RWPE2 (cell line): ENCODE data around the gene SPAG16.

Experiments
- ATAC-seq: fragments of 200-7000 bp; cut with Tn5 transposase; 3 replicates; pipeline ENCODE4 v1.9.1; 2021; ENCODE audit warnings: low read depth
- DNase-seq: peaks from one replicate; pipeline ENCODE4 v3.0.0-alpha.2; 2020; ENCODE audit warnings: low spot score
- H3K27ac ChIP-seq: fragments of 450-650 bp; 2 replicates; pipeline ENCODE4 v1.5.1; 2017; ENCODE audit warnings: mild to moderate bottlenecking; ENCODE audit not compliant: poor library complexity, severe bottlenecking
- H3K27me3 ChIP-seq: fragments of 250-450 bp; sonication (Bioruptor Pico); 2 replicates; pipeline ENCODE4 v1.5.1; 2021; ENCODE audit warnings: mild to moderate bottlenecking, moderate library complexity; ENCODE audit not compliant: insufficient read depth, poor library complexity, severe bottlenecking
- H3K36me3 ChIP-seq: fragments of 250-450 bp; sonication (Bioruptor Pico); 2 replicates; pipeline ENCODE4 v1.5.1; 2020; ENCODE audit warnings: low read depth, mild to moderate bottlenecking, moderate library complexity
- H3K4me1 ChIP-seq: fragments of 250-450 bp; sonication (Bioruptor Pico); 2 replicates; pipeline ENCODE4 v1.5.1; 2021; ENCODE audit warnings: mild to moderate bottlenecking, moderate library complexity; ENCODE audit not compliant: insufficient read depth, poor library complexity, severe bottlenecking
- H3K4me3 ChIP-seq: fragments of 250-450 bp; sonication (Bioruptor Pico); 2 replicates; pipeline ENCODE4 v1.5.1; 2021; ENCODE audit warnings: mild to moderate bottlenecking, moderate library complexity; ENCODE audit not compliant: severe bottlenecking
- H3K9me3 ChIP-seq: fragments of 250-450 bp; sonication (Bioruptor Pico); 2 replicates; pipeline ENCODE4 v1.5.1; 2021; ENCODE audit warnings: mild to moderate bottlenecking, moderate library complexity; ENCODE audit not compliant: severe bottlenecking
- CTCF ChIP-seq: fragments of 450-650 bp; IDR thresholded peaks from one replicate; pipeline ENCODE4 v1.5.1; 2017; ENCODE audit warnings: mild to moderate bottlenecking, moderate library complexity; ENCODE audit not compliant: poor library complexity, severe bottlenecking

SPAG16 gene

GRCh38 chr2:214201892-214202291, 917.6 kb downstream of the SPAG16 start:
- H3K4me3 ChIP-seq, result no peak overlapping the region
- no peaks in the 10 kb centered on the region for H3K4me1 ChIP-seq
- no peak for DNase-seq
- no peaks in the 10 kb centered on the region for H3K9me3 ChIP-seq
- no peak overlapping the region for H3K27ac ChIP-seq
- TF ChIP-seq CTCF, result no peak
- H3K27me3 ChIP-seq, result no peaks in the 10 kb centered on the region
- ATAC-seq, result no peak
- no peaks in the 10 kb centered on the region for H3K36me3 ChIP-seq

GRCh38 chr2:214203214-214203613, 919.0 kb downstream of the SPAG16 start:
- DNase-seq, result no peak
- ATAC-seq, result no peak
- TF ChIP-seq CTCF, result no peak

DNA sequence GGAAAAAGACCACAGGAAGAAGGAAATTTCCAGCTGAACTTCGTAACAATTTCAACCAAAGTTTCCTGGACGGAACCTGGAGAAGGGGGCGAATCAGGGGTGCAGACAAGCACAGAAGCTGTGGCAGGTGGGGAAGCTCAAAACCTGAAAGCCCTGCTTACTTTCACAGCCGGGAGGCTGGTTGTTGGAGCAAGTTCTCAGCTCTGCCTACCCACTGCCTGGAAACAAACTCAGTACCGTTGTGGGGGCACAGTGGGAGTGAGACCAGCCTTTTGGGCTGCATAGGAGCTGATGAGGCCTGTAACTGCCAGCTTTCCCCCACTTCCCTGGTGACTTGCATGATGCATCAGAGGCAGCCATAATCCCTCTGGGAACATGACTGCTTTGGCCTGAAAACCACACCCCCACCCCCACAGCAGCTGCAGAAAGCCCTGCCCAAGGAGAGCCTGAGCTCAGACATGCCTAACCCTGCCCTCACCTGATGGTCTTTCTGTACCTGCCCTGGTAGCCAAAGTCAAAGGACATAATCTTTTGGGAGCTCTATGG, 919.6 kb downstream of the SPAG16 start:
- no peaks in the 10 kb centered on the region for H3K36me3 ChIP-seq
- no peaks in the 10 kb centered on the region for H3K27me3 ChIP-seq
- H3K4me1 ChIP-seq, result no peaks in the 10 kb centered on the region
- TF ChIP-seq CTCF, result no peak
- H3K4me3 ChIP-seq, result no peak overlapping the region
- H3K27ac ChIP-seq, result no peak overlapping the region
- no peaks in the 10 kb centered on the region for H3K9me3 ChIP-seq
- DNase-seq (peak; percentile 42), ATAC-seq (peak; percentile 46; the same call in 2 of the 3 replicates)

More at GRCh38 chr2:214203214-214203613, 919.0 kb downstream of the SPAG16 start:
- Histone ChIP-seq H3K4me3 (no peak overlapping the region), H3K4me1 (no peaks in the 10 kb centered on the region), H3K27ac (no peak overlapping the region), H3K9me3 (no peaks in the 10 kb centered on the region), H3K36me3 (no peaks in the 10 kb centered on the region), H3K27me3 (no peaks in the 10 kb centered on the region)

DNA sequence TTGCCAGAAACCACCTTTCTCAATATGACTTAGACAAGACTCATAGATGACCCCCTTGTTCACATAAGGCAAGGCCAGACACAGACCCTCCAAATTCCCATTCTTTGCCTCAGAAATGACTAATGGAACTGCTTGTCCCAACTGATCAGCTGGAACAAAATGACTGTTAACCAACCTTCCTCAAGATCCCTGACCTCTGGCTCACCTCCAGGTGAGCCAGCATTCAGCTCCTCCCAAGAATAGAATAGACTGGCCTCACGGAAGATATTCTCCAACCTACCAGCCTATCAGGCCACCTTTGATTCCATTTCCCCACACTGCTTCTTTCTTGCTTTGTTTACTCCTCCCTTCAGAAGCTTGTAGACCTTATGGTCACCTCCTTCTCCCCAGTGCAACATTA, 930.8 kb downstream of the SPAG16 start:
- TF ChIP-seq CTCF, result no peak
- ATAC-seq, result peak; percentile 76
- Histone ChIP-seq H3K36me3 (no peaks in the 10 kb centered on the region), H3K4me3 (no peak overlapping the region), H3K27me3 (no peaks in the 10 kb centered on the region), H3K9me3 (no peaks in the 10 kb centered on the region), H3K27ac (peak overlapping the region; percentile 45), H3K4me1 (peaks cover 13% of the 10 kb centered on the region)
- DNase-seq, result no peak

DNA sequence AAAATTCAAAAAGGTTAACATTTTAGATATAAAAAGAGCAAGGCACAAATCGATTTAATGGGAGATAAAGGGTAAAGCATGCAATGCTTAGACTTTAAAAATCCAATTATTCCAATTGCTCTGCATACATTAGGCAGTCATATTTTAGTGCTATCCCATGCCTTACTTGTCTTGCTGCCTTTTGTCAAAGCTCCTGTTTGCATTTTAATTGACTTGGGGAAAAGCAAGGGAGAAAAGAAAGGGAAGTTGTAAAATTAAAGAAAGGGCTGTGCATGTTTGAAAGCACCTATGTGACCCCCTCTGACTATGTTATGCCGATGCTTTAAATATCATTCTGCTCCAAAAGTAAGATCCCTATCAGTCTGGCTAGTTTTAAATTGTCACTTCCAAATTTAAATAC, 932.9 kb downstream of the SPAG16 start:
- Histone ChIP-seq H3K4me1 (peaks cover 13% of the 10 kb centered on the region), H3K9me3 (no peaks in the 10 kb centered on the region), H3K36me3 (no peaks in the 10 kb centered on the region), H3K27ac (no peak overlapping the region), H3K4me3 (no peak overlapping the region), H3K27me3 (no peaks in the 10 kb centered on the region)
- no peak for TF ChIP-seq CTCF
- ATAC-seq (no peak), DNase-seq (no peak)
